Measurements from ENCODE around the gene PCP4L1.

DNA sequence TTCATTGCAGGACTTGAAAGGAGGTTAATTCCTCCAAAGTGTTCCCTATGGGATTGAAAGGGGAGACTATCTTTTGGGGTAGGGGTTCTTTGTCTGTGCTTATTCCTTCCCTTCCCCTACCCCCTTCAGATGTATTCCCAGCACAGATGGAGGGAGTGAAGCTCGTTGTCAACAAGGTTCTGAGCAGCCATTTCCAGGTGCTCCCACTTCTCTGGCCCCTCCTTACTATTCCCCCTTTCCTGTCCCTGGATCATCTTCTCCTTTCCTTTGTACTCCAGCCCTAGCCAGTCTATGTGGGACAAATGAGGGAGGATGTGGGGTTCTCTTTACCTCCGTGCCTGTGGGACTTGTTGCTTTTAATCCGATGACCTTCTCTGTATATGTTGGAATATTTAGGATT is 31.8 kb upstream of the PCP4L1 start:
- TF ChIP-seq, protein P1, sequence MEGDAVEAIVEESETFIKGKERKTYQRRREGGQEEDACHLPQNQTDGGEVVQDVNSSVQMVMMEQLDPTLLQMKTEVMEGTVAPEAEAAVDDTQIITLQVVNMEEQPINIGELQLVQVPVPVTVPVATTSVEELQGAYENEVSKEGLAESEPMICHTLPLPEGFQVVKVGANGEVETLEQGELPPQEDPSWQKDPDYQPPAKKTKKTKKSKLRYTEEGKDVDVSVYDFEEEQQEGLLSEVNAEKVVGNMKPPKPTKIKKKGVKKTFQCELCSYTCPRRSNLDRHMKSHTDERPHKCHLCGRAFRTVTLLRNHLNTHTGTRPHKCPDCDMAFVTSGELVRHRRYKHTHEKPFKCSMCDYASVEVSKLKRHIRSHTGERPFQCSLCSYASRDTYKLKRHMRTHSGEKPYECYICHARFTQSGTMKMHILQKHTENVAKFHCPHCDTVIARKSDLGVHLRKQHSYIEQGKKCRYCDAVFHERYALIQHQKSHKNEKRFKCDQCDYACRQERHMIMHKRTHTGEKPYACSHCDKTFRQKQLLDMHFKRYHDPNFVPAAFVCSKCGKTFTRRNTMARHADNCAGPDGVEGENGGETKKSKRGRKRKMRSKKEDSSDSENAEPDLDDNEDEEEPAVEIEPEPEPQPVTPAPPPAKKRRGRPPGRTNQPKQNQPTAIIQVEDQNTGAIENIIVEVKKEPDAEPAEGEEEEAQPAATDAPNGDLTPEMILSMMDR (IDR thresholded peaks at IDR 0.05) = no peak
- no peak for TF ChIP-seq ZFX (IDR thresholded peaks at IDR 0.05; ENCODE audit: borderline replicate concordance)
